ENCODE measurements around the gene EDN2.

Gene EDN2

DNA sequence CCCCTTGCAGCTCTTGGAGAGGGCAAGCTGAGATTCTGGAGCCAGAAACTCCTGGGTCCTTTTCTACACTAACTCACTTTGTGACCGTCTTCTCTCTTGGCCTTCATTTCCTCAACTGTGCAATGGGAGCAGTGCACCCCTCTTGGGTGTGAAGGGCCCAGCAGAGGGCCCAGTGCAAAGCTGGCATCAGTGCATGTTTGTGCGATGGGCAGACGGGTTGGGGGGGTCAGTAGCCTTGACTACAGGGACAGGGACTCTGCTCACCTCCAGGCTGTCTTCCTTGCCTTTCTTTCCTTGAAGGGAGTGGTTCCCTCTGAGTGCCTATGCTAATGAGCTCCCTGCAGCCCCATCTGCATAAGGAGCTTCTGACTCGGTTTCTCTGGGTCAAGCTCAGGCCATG is 51.0 kb downstream of the EDN2 start:
- H3K4me3 ChIP-seq = no peak overlapping the region
- H3K27ac ChIP-seq = peak overlapping the region in 1 of 2 donors; percentile 81
- no peak for DNase-seq (ENCODE audit: low spot score)
- TF ChIP-seq CTCF (IDR thresholded peaks at IDR 0.05) = no peak

DNA sequence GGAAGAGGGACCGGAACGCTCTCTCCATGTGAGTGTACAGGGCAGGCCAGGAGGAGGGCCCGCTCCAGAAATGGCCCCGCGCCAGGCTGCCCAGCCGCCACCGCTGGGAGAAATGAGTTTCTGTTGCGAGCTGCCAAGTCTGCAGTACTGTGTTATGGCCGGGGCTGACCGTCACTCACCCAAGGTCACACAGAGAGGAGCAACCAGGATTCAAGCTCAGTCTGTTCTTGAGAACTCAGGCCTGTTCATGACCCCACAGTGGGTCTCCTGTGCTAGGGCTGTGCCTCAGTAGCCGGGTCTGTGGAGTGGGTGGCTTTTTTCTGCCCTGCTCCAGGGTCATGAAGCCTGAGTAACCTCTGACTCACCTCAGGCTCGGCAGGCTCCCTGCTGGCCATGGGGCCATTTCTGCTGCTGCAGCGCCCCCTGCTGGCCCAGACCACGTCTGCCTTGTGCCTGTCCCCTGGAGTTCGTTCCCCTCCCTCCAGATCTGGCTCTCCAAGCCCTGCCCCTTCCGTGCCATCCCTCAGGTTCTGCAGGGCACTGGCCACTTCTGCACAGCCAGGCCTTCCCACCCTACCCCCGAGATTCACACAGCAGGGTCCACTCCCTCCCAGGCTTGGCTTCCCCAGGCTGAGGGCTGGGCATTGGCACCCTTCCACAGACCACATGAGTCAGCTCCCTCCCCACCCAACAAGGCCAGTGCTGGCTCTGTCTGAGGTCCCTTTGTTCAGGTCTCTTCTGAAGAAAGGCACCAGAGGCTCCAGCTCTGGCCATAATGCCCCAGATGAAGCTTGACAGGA is 51.8 kb downstream of the EDN2 start:
- H3K4me3 ChIP-seq = peak overlapping the region; percentile 51

DNA sequence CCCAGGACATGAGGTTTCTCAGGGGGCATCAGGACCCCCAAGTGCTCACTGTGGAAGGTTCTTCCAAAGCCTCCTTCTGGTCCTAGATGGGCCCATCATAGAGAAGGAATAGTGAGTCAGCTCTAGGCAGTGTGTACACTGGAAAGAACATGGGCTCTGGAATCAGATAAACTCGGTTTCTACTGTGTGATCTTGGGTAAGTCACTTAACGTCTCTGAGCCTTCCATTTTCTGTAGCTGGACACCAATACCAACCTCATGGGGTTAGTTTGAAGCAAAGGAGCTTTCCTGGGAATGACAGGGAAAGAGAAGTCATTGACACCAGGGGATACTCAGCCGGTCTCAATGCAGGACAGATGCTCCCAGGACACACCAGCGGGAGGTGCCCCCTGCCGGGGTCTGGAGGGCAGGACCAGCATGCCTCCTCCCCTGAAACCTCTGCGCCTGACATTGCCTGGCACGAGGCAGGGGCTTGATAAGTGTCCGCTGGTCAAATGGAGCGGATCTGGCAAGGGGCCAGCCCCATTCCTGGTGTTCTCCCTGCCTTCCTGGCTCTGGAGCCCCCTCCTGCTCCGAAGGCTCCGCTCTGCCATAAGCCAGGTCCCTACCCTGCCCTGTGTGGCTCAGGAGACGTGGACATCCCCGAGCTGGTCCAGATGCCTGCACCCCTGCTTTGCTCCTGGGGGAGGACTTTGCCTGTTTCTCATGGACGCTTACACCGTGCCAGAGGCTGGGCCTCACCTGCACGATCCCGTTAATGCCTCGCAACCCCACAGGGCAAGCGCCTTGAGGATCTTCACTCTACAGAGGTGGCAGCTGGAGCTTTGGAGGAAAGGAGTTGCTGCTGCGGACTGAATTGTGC is 52.8 kb downstream of the EDN2 start:
- no peak for TF ChIP-seq CTCF (IDR thresholded peaks at IDR 0.05)
- no peak for DNase-seq (ENCODE audit: low spot score)
- Histone ChIP-seq H3K27ac (peak overlapping the region; percentile 65 to 81), H3K4me3 (no peak overlapping the region)

More for the DNA sequence above, 51.8 kb downstream of the EDN2 start:
- H3K27ac ChIP-seq = peak overlapping the region; percentile 65 to 81
- TF ChIP-seq CTCF (IDR thresholded peaks at IDR 0.05) = peak; percentile 84
- peak; percentile 92 for DNase-seq (ENCODE audit: low spot score)

GRCh38 chr1:41430582-41430981 is 53.9 kb downstream of the EDN2 start:
- no peak overlapping the region for H3K4me3 ChIP-seq
- no peak overlapping the region for H3K27ac ChIP-seq
- DNase-seq (ENCODE audit: low spot score) = no peak
- TF ChIP-seq CTCF (IDR thresholded peaks at IDR 0.05) = no peak

- no peak for DNase-seq (ENCODE audit: low spot score)
- TF ChIP-seq CTCF (IDR thresholded peaks at IDR 0.05) = no peak
- no peak overlapping the region for H3K27ac ChIP-seq
- H3K4me3 ChIP-seq = no peak overlapping the region
Measured at GRCh38 chr1:41430069-41430468, 54.4 kb downstream of the EDN2 start.

GRCh38 chr1:41429641-41430035 is 54.8 kb downstream of the EDN2 start:
- no peak overlapping the region for H3K27ac ChIP-seq
- TF ChIP-seq CTCF (IDR thresholded peaks at IDR 0.05) = no peak
- H3K4me3 ChIP-seq = no peak overlapping the region
- no peak for DNase-seq (ENCODE audit: low spot score)

Measured in coronary artery (tissue), 2 donors.